Lung (tissue), 12 donors: Measurements from ENCODE around the gene CD5L. TPM values are rescaled to one million over a fixed set of nuclear protein-coding genes. Genes with fewer than 3 reads are reported as not detected.

Experiments used
- ATAC-seq: fragments of 200-7000 bp; cut with Tn5 transposase; one replicate; pipeline ENCODE4 v1.9.1; 2020; ENCODE audit warnings: moderate number of reproducible peaks; ENCODE audit not compliant: insufficient read depth, low FRiP score
- DNase-seq, 3 donors: peaks; one replicate each; pipeline ENCODE4 v3.0.0-alpha.2; 2013 to 2017
- H3K27ac ChIP-seq, 2 donors: one replicate each; pipeline ENCODE4 v1.5.1; 2013; ENCODE audit warnings: mild to moderate bottlenecking in 2 of 2, moderate library complexity in 2 of 2, control low read depth in 1 of 2, inconsistent platforms in 1 of 2, low read depth in 1 of 2, low read length in 1 of 2
- H3K27me3 ChIP-seq, 3 donors: one replicate each; pipeline ENCODE4 v1.5.1; 2013; ENCODE audit warnings: low read length in 2 of 3; ENCODE audit not compliant: control insufficient read depth in 3 of 3, insufficient read depth in 3 of 3
- H3K36me3 ChIP-seq, 4 donors: one replicate each; pipeline ENCODE4 v1.5.1; 2013; ENCODE audit warnings: low read length in 4 of 4, mild to moderate bottlenecking in 1 of 4, moderate library complexity in 1 of 4; ENCODE audit not compliant: control insufficient read depth in 4 of 4, insufficient read depth in 4 of 4
- H3K4me1 ChIP-seq, 5 donors: one replicate each; pipeline ENCODE4 v1.5.1; 2013; ENCODE audit warnings: low read length in 5 of 5, mild to moderate bottlenecking in 2 of 5, moderate library complexity in 1 of 5; ENCODE audit not compliant: control insufficient read depth in 5 of 5, insufficient read depth in 5 of 5
- H3K4me3 ChIP-seq: one replicate; pipeline ENCODE4 v1.5.1; 2013; ENCODE audit warnings: mild to moderate bottlenecking, control low read depth, moderate library complexity
- H3K9ac ChIP-seq, 2 donors: one replicate each; pipeline ENCODE4 v1.5.1; 2013; ENCODE audit warnings: low read length in 2 of 2, control low read depth in 1 of 2; ENCODE audit not compliant: insufficient read depth in 1 of 2
- H3K9me3 ChIP-seq, 4 donors: one replicate each; pipeline ENCODE4 v1.5.1; 2013; ENCODE audit warnings: low read length in 3 of 4, mild to moderate bottlenecking in 1 of 4, moderate library complexity in 1 of 4; ENCODE audit not compliant: control insufficient read depth in 4 of 4, insufficient read depth in 3 of 4
- CTCF ChIP-seq: IDR thresholded peaks from 2 replicates; pipeline ENCODE4 v1.5.1; 2012; ENCODE audit warnings: mild to moderate bottlenecking; ENCODE audit errors: control extremely low read depth, extremely low read depth
- WGBS, 2 donors: extraction: QIAGEN DNeasy Blood & Tissue Kit; methylation state at CpG; one replicate each; pipeline ENCODE4 v1.1.7; 2013; 5-methylcytosine and 5-hydroxymethylcytosine counted together
- polyA plus RNA-seq, 2 donors: library from polyadenylated mRNA; stranded (reverse); fragments of 200-250 nt; gene quantifications; one replicate each; pipeline ENCODE4 v1.2.1, GENCODE V29; 2013
- total RNA-seq, 2 donors: library from RNA; depleted of rRNA in 1 of 2; stranded (reverse); fragments of >200 nt in 1 of 2; gene quantifications; one replicate each; pipeline ENCODE4 v1.2.1, GENCODE V29; 2014 to 2021
- donor health status: control.
- donor health status: control.
- donor health status: Bipolar disorder and iron deficiency.
- donor health status: healthy.
- donor health status: DM: yes; HTN: yes; CAD: no.

Gene CD5L
- total and polyA plus RNA-seq, 4 donors: 0.17 to 6.1 (median 0.40) TPM

GRCh38 chr1:157830887-157831286 lies 10.7 kb downstream of the CD5L start:
- 88 to 94% methylated on average over 2 of the region's 2 CpGs for WGBS, 2 donors
- no peak for TF ChIP-seq CTCF

GRCh38 chr1:157829711-157830110 lies 11.9 kb downstream of the CD5L start:
- Histone ChIP-seq H3K27me3 (no peaks in the 10 kb centered on the region), H3K27ac (no peak overlapping the region), H3K4me1 (no peaks in the 10 kb centered on the region), H3K4me3 (no peak overlapping the region), H3K9me3 (peaks cover 0 to 4% (median 0%) of the 10 kb centered on the region in 4 donors), H3K9ac (no peak overlapping the region), H3K36me3 (no peaks in the 10 kb centered on the region)
- no peak for ATAC-seq
- DNase-seq: no peak
- WGBS, 2 donors: 86 to 87% methylated on average over 3 of the region's 3 CpGs
- TF ChIP-seq CTCF: no peak

More at GRCh38 chr1:157830887-157831286, 10.7 kb downstream of the CD5L start:
- Histone ChIP-seq H3K27ac (no peak overlapping the region), H3K27me3 (no peaks in the 10 kb centered on the region), H3K4me1 (no peaks in the 10 kb centered on the region), H3K9me3 (peaks cover 0 to 4% (median 0%) of the 10 kb centered on the region in 4 donors), H3K9ac (no peak overlapping the region), H3K4me3 (no peak overlapping the region), H3K36me3 (no peaks in the 10 kb centered on the region)
- ATAC-seq: no peak
- no peak for DNase-seq

- Histone ChIP-seq H3K9me3 (peaks cover 0 to 4% (median 0%) of the 10 kb centered on the region in 4 donors), H3K4me3 (no peak overlapping the region), H3K4me1 (no peaks in the 10 kb centered on the region), H3K9ac (no peak overlapping the region), H3K27ac (no peak overlapping the region), H3K36me3 (no peaks in the 10 kb centered on the region), H3K27me3 (no peaks in the 10 kb centered on the region)
- DNase-seq (no peak), ATAC-seq (no peak)
- no peak for TF ChIP-seq CTCF
Observed at GRCh38 chr1:157829210-157829609, 12.4 kb downstream of the CD5L start.

GRCh38 chr1:157820299-157820698 lies 21.3 kb downstream of the CD5L start:
- TF ChIP-seq CTCF: no peak
- no peaks in the 10 kb centered on the region for H3K27me3 ChIP-seq
- no peak overlapping the region for H3K27ac ChIP-seq
- no peaks in the 10 kb centered on the region for H3K9me3 ChIP-seq
- DNase-seq (no peak), ATAC-seq (no peak)
- H3K36me3 ChIP-seq: no peaks in the 10 kb centered on the region
- no peak overlapping the region for H3K4me3 ChIP-seq
- no peak overlapping the region for H3K9ac ChIP-seq
- 80 to 88% methylated on average over 2 of the region's 2 CpGs for WGBS, 2 donors
- no peaks in the 10 kb centered on the region for H3K4me1 ChIP-seq
